ENCODE measurements around the gene CLTB. TPM values are rescaled to one million over a fixed set of nuclear protein-coding genes. Genes with fewer than 3 reads are reported as not detected.
A peak's percentile ranks its signal among the peaks of the same experiment; 100 is the strongest.
"Not testable (repeated sequence)": the region's sequence is repeated elsewhere in the genome, so short reads cannot be mapped to it uniquely, and the experiment has no call there.

Gene CLTB
- total RNA-seq, 2 experiments from 2014 or later: 56.7 to 61.8 TPM

DNA sequence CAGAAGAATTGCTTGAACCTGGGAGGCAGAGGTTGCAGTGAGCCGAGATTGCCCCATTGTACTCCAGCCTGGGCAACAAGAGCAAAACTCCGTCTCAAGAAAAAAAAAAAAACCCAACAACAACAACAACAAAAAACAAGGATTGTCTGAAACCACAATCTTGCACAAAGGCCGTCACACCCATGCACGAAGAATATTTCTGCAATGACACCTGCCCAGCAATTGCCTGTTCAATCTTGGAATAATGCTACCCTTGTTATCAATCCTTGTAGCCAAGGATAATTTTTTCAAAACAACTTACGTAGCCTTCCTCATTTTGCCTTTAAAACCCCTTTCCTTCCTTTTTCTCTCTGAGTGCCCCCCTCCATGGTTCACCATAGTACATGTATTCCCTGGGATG is 3.7 kb upstream of the CLTB start:
- Mint-ChIP-seq H3K27ac (no peak overlapping the region), H3K4me3 (no peak overlapping the region), H3K27me3 (peaks cover 23% of the 10 kb centered on the region), H3K9me3 (ENCODE audit: low read depth) (no peaks in the 10 kb centered on the region), H3K4me1 (peaks cover 14% of the 10 kb centered on the region), H3K36me3 (no peaks in the 10 kb centered on the region)
- ATAC-seq (no peak), DNase-seq (no peak)
- CTCF ChIA-PET: no interaction called here

GRCh38 chr5:176418251-176418650 is 1.9 kb upstream of the CLTB start:
- no peak overlapping the region for H3K27ac Mint-ChIP-seq
- CTCF ChIA-PET: interaction anchor here (0.9 to 3.5 kb wide), 10 partner anchors 19 to 200 kb away, joined by 3 to 30 read pairs (median 4); partner anchors contain the start of genes FAF2 and RNF44
- ATAC-seq (no peak), DNase-seq (no peak)
- H3K4me1 Mint-ChIP-seq: peaks cover 22% of the 10 kb centered on the region
- no peaks in the 10 kb centered on the region for H3K36me3 Mint-ChIP-seq
- H3K27me3 Mint-ChIP-seq: peaks cover 23% of the 10 kb centered on the region
- H3K9me3 Mint-ChIP-seq (ENCODE audit: low read depth): no peaks in the 10 kb centered on the region
- no peak overlapping the region for H3K4me3 Mint-ChIP-seq

DNA sequence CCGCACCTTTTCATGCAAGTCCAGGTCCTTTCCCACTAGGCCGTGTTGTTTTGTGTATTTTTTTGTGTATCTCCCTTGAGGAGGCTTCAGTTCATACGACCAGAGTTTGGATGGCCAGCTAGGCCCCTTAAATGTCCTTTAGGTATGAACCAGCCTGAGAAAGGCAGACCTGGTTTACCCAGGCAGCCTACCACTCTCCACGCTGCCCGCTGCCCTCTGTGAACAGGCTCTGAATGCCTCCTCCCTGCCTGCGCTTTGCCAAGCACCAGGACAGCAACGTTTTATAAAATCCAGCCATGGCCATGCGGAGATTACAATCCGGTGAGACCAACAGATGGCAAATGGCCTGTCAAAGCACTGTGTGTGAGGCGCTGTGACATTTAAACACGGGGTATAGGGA is 626 bp upstream of the CLTB start:
- H3K9me3 Mint-ChIP-seq (ENCODE audit: low read depth): no peaks in the 10 kb centered on the region
- no peak for DNase-seq
- peaks cover 17% of the 10 kb centered on the region for H3K27me3 Mint-ChIP-seq
- no peaks in the 10 kb centered on the region for H3K36me3 Mint-ChIP-seq
- peaks cover 25% of the 10 kb centered on the region for H3K4me1 Mint-ChIP-seq
- H3K27ac Mint-ChIP-seq: peak overlapping the region; percentile 36
- CTCF ChIA-PET: interaction anchor here (0.6 to 3.5 kb wide), 33 partner anchors 10 to 244 kb away, joined by 3 to 30 read pairs (median 5); partner anchors contain the start of genes FAF2, HIGD2A, KIAA1191 and NOP16
- no peak for ATAC-seq
- H3K4me3 Mint-ChIP-seq: peak overlapping the region; percentile 56

DNA sequence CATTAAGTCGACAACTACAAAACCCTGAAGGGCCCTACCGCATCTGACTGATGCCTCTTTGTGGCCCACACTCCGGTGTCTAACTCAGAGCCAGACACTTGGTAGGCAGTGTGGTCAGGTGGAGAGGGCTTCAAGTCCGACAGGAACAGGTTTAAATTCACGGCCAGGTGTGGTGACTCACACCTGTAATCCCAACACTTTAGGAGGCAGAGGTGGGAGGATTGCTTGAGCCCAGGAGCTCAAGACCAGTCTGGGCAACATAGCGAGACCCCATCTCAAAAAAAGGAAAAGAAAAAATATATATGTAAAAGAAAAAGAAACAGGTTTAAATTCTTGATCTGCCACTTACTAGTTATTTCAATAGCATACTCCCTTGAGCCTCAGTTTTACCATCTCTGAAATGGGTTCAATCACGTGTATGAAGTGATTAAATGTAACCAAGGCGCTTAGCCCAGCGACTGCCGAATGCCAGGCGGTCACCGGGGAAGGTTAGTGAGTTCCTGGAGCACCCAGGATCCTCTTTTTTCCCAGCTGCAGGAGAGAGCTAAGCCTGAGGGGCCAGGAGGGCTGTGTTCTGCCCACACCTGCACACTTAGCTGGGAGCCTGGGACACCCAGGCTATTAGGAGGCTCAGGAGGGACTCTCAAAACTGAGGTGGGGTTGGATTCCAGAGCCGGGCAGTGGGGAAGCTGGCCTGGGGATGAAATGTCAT is 943 bp downstream of the CLTB start:
- H3K9me3 Mint-ChIP-seq (ENCODE audit: low read depth): no peaks in the 10 kb centered on the region
- ATAC-seq: no peak

GRCh38 chr5:176414704-176415103 is 1.6 kb downstream of the CLTB start:
- CTCF ChIA-PET: interaction anchor here (1.3 kb wide), 1 partner anchor 128 kb away, joined by 5 read pairs; no protein-coding TSS in a partner anchor
- peaks cover 3% of the 10 kb centered on the region for H3K27me3 Mint-ChIP-seq
- peak overlapping the region; percentile 61 for H3K27ac Mint-ChIP-seq
- peaks cover 25% of the 10 kb centered on the region for H3K4me1 Mint-ChIP-seq
- H3K9me3 Mint-ChIP-seq (ENCODE audit: low read depth): no peaks in the 10 kb centered on the region
- DNase-seq: no peak
- H3K36me3 Mint-ChIP-seq: no peaks in the 10 kb centered on the region
- peak overlapping the region; percentile 68 for H3K4me3 Mint-ChIP-seq
- no peak for ATAC-seq

More for the DNA sequence above, 943 bp downstream of the CLTB start:
- Mint-ChIP-seq H3K27ac (peak overlapping the region; percentile 61), H3K4me3 (peak overlapping the region; percentile 68), H3K4me1 (peaks cover 25% of the 10 kb centered on the region), H3K27me3 (peaks cover 6% of the 10 kb centered on the region), H3K36me3 (no peaks in the 10 kb centered on the region)
- CTCF ChIA-PET: interaction anchor here (1.0 to 3.5 kb wide), 13 partner anchors 10 to 245 kb away, joined by 3 to 30 read pairs (median 10); partner anchors contain the start of genes FAF2, HIGD2A, NOP16 and RNF44
- no peak for DNase-seq

GRCh38 chr5:176413709-176414191 is 2.6 kb downstream of the CLTB start:
- peaks cover 25% of the 10 kb centered on the region for H3K4me1 Mint-ChIP-seq
- no peak overlapping the region for H3K4me3 Mint-ChIP-seq
- no peak overlapping the region for H3K27ac Mint-ChIP-seq
- H3K9me3 Mint-ChIP-seq (ENCODE audit: low read depth): no peaks in the 10 kb centered on the region
- H3K27me3 Mint-ChIP-seq: peaks cover 3% of the 10 kb centered on the region
- no peak for DNase-seq
- no peaks in the 10 kb centered on the region for H3K36me3 Mint-ChIP-seq
- no peak for ATAC-seq
- CTCF ChIA-PET: interaction anchor here (1.7 kb wide), 1 partner anchor 247 kb away, joined by 6 read pairs; no protein-coding TSS in a partner anchor

DNA sequence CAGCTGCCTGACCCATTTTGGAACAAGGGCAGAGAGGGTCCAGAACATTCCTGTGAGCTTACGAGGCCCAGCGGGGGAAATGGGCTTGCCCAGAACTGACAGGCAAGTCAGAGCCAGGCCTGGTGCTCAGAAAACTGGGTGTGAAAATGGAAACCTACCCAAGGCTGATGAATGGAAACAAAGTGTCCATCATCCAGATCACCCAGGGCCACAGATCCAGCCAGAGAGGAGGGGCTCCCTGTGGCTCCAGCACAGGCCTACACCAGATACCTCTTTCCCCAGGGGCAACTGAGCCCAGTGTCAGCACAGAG is 3.1 kb downstream of the CLTB start:
- DNase-seq: no peak
- Mint-ChIP-seq H3K4me3 (no peak overlapping the region), H3K27ac (no peak overlapping the region), H3K9me3 (ENCODE audit: low read depth) (no peaks in the 10 kb centered on the region), H3K36me3 (no peaks in the 10 kb centered on the region), H3K27me3 (peaks cover 3% of the 10 kb centered on the region), H3K4me1 (peaks cover 25% of the 10 kb centered on the region)
- CTCF ChIA-PET: interaction anchor here (1.7 kb wide), 1 partner anchor 248 kb away, joined by 6 read pairs; no protein-coding TSS in a partner anchor
- no peak for ATAC-seq

DNA sequence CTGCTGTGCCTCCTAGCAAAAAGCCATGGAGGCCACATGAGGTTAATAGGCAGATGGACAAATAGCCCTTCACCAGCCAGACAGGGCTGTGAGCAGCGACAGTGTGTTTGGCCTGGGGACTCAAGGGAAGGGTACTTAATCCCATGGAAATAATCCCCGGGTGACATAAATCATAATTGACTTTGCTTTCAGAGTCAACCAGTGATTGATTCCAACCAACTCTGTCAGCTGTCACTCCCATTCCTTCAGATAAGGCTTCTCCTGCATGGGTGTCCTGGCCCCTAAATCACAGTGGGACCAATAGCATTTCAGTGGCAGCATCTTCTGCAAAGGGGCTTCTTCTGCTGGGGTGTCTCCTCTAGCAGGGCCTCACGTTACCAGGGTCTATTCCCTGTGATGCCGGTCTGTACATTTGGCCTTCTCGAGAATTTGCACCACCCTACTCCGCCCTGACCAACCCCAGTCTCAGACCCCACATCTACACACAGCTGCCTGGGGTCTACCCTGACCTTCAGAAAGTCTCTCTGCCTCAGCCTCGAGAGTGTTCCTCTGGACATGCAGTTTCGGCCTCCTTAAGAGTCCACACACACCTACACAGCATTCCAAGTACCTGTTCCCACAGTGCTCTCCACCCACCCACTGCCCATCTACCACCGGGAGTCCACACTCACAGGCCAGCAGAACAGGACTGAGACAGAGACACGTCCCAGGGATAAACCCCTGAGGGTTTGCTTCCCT is 3.7 kb downstream of the CLTB start:
- no peak for ATAC-seq
- H3K27ac Mint-ChIP-seq: no peak overlapping the region
- CTCF ChIA-PET: interaction anchor here (1.7 kb wide), 1 partner anchor 248 kb away, joined by 6 read pairs; no protein-coding TSS in a partner anchor

DNA sequence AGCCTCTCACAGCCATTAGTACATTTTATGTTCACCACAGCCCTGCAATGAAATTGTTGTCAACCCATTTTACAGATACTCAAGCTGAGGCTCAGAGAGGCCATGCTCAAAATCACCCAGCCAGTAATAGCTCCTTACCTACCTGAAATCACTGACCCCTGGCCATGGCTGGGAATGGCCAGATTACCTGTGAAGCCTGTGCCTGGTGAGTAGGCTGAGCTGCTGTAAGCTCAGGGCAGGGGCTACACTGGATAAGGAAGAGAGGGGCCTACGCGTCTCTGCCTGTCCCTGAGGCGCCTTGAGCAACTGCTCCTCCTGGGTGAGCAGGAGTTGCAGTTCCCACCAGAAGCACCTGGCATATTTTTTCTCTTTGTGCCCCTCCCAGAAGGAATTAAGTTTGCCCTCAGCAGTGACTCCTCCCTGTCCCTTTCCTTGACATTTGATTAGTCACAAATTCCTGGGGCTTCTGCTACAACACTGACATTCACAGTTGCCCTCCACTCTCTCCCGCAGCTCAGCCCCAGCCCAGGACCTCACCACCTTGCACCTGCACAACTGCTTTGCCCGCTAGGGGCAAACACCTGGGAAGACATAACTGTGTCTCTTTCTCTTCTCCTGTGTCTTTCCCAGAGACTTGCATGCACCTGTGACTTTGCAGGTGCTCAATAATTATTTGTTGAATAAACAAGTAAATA is 5.7 kb downstream of the CLTB start:
- Mint-ChIP-seq H3K4me3 (no peak overlapping the region), H3K27ac (no peak overlapping the region)

More for the DNA sequence above, 3.7 kb downstream of the CLTB start:
- no peak overlapping the region for H3K4me3 Mint-ChIP-seq
- no peak for DNase-seq
- H3K9me3 Mint-ChIP-seq (ENCODE audit: low read depth): no peaks in the 10 kb centered on the region
- H3K4me1 Mint-ChIP-seq: peaks cover 25% of the 10 kb centered on the region
- H3K27me3 Mint-ChIP-seq: peaks cover 3% of the 10 kb centered on the region
- peaks cover 1% of the 10 kb centered on the region for H3K36me3 Mint-ChIP-seq

GRCh38 chr5:176409765-176410164 is 6.6 kb downstream of the CLTB start:
- CTCF ChIA-PET: interaction anchor here (1.0 to 1.6 kb wide), 2 partner anchors 38 to 238 kb away, joined by 3 to 4 read pairs; partner anchors contain the start of genes FAF2 and TSPAN17
- DNase-seq (no peak), ATAC-seq (no peak)
- H3K4me1 Mint-ChIP-seq: peaks cover 8% of the 10 kb centered on the region
- H3K36me3 Mint-ChIP-seq: peaks cover 1% of the 10 kb centered on the region
- H3K27me3 Mint-ChIP-seq: no peaks in the 10 kb centered on the region
- H3K9me3 Mint-ChIP-seq (ENCODE audit: low read depth): no peaks in the 10 kb centered on the region
- no peak overlapping the region for H3K27ac Mint-ChIP-seq
- no peak overlapping the region for H3K4me3 Mint-ChIP-seq

More for the DNA sequence above, 5.7 kb downstream of the CLTB start:
- CTCF ChIA-PET: interaction anchor here (1.6 kb wide), 1 partner anchor 38 kb away, joined by 4 read pairs; the partner anchor contains the start of gene FAF2
- no peak for ATAC-seq
- Mint-ChIP-seq H3K36me3 (peaks cover 1% of the 10 kb centered on the region), H3K4me1 (peaks cover 15% of the 10 kb centered on the region), H3K9me3 (ENCODE audit: low read depth) (no peaks in the 10 kb centered on the region), H3K27me3 (no peaks in the 10 kb centered on the region)
- no peak for DNase-seq

DNA sequence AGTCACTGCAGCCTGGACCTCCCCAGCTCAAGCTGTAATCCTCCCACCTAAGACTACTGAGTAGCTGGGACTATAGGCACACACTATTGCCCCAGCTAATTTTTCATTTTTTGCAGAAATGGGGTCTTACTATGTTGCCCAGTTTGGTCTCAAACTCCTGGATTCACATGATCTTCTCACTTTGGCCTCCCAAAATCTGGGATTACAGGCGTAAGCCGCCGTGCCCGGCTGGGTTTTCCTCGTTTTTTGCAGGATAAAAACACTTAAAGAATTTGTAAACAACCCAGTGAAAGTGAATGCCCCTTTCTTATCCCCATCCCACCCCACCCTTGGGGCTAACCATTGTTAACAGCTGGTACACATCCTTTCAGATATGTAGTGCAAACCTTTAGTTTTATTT is 7.7 kb downstream of the CLTB start:
- Mint-ChIP-seq H3K27ac (no peak overlapping the region), H3K4me3 (no peak overlapping the region), H3K36me3 (peaks cover 1% of the 10 kb centered on the region), H3K4me1 (peaks cover 3% of the 10 kb centered on the region), H3K9me3 (ENCODE audit: low read depth) (no peaks in the 10 kb centered on the region), H3K27me3 (no peaks in the 10 kb centered on the region)
- no peak for DNase-seq
- CTCF ChIA-PET: interaction anchor here (1.0 to 1.1 kb wide), 2 partner anchors 74 to 239 kb away, joined by 3 read pairs; partner anchors contain the start of gene TSPAN17
- no peak for ATAC-seq

GRCh38 chr5:176408252-176408573 is 8.1 kb downstream of the CLTB start:
- DNase-seq; H3K4me1 Mint-ChIP-seq; H3K9me3 Mint-ChIP-seq (ENCODE audit: low read depth); H3K27me3 Mint-ChIP-seq; H3K36me3 Mint-ChIP-seq; H3K27ac Mint-ChIP-seq; ATAC-seq; H3K4me3 Mint-ChIP-seq: not testable (repeated sequence)
- CTCF ChIA-PET: interaction anchor here (1.1 to 4.5 kb wide), 3 partner anchors 8 to 73 kb away, joined by 3 to 28 read pairs (median 3); partner anchors contain the start of gene CLTB
